CD4-positive, alpha-beta T cell (primary cell): ENCODE results near the gene NKIRAS2. TPM values are rescaled to one million over a fixed set of nuclear protein-coding genes. Genes with fewer than 3 reads are reported as not detected.

Experiments used
- ATAC-seq: fragments of 200-7000 bp; cut with Tn5 transposase; one replicate; pipeline ENCODE4 v1.10.0; 2022; ENCODE audit warnings: mild to moderate bottlenecking; ENCODE audit not compliant: poor library complexity
- CTCF ChIA-PET: fragments of 350-600 bp; sonication (Branson Sonifier 250); formaldehyde crosslinking; loops from one replicate; lab custom pipeline; 2021; ENCODE audit warnings: antibody characterized with exemption, inconsistent platforms; lab: Charles Lee
- POLR2A ChIA-PET: fragments of 350-600 bp; sonication (Branson Sonifier 250); formaldehyde crosslinking; loops from one replicate; lab custom pipeline; 2021; ENCODE audit warnings: antibody characterized with exemption, inconsistent platforms; lab: Charles Lee
- DNase-seq, 14 experiments: peaks; one replicate each; pipeline ENCODE4 v3.0.0-alpha.2; 2013 to 2020; ENCODE audit warnings: mixed read lengths in 2 of 14
- H3K27ac ChIP-seq, 2 donors: one replicate each; pipeline versions ENCODE4 v1.5.1 to v1.7.0; 2013; ENCODE audit warnings: low read length in 2 of 2, low read depth in 1 of 2, mild to moderate bottlenecking in 1 of 2
- H3K27me3 ChIP-seq, 2 experiments: 1 replicate in 1 of 2; 2 replicates in 1 of 2; pipeline versions ENCODE4 v1.6.1 to v1.7.0; 2013; ENCODE audit warnings: low read length in 2 of 2, control low read depth in 1 of 2, mild to moderate bottlenecking in 1 of 2, moderate library complexity in 1 of 2; ENCODE audit not compliant: insufficient read depth in 2 of 2, control insufficient read depth in 1 of 2
- H3K36me3 ChIP-seq: one replicate; pipeline ENCODE4 v1.6.1; 2013; ENCODE audit warnings: low read length, control low read depth; ENCODE audit not compliant: insufficient read depth
- H3K4me1 ChIP-seq: one replicate; pipeline ENCODE4 v1.6.1; 2013; ENCODE audit warnings: low read length, control low read depth; ENCODE audit not compliant: insufficient read depth
- H3K4me3 ChIP-seq: one replicate; pipeline ENCODE4 v1.5.1; 2013; ENCODE audit warnings: mild to moderate bottlenecking, low read length, moderate library complexity
- H3K9me3 ChIP-seq, 2 experiments: 1 replicate in 1 of 2; 2 replicates in 1 of 2; pipeline versions ENCODE4 v1.6.1 to v1.7.0; 2013; ENCODE audit warnings: low read length in 2 of 2, mild to moderate bottlenecking in 2 of 2, control low read depth in 1 of 2, moderate library complexity in 1 of 2; ENCODE audit not compliant: control insufficient read depth in 1 of 2, insufficient read depth in 1 of 2
- H3K27ac Mint-ChIP-seq: one replicate; pipeline ENCODE4 v1.8.0; 2020; ENCODE audit warnings: mixed read lengths
- H3K27me3 Mint-ChIP-seq: one replicate; pipeline ENCODE4 v1.8.0; 2021; ENCODE audit warnings: mixed read lengths
- H3K36me3 Mint-ChIP-seq: one replicate; pipeline ENCODE4 v1.8.0; 2021; ENCODE audit warnings: low read depth, mixed read lengths
- H3K4me1 Mint-ChIP-seq: one replicate; pipeline ENCODE4 v1.8.0; 2021; ENCODE audit warnings: low read depth, mixed read lengths
- H3K4me3 Mint-ChIP-seq: one replicate; pipeline ENCODE4 v1.8.0; 2020; ENCODE audit warnings: mild to moderate bottlenecking, mixed read lengths
- H3K9me3 Mint-ChIP-seq: one replicate; pipeline ENCODE4 v1.8.0; 2020; ENCODE audit warnings: mixed read lengths
- intact Hi-C, 2 experiments: fragments of 100-400 bp; cut with DNase I in 1 of 2; cut with micrococcal nuclease in 1 of 2; formaldehyde crosslinking; loops; one replicate each; pipeline versions ENCODE4 v1.15.1 to v1.9.0; 2023 to 2025; cut with DNase I, micrococcal nuclease
- total RNA-seq, 174 experiments: library from RNA in 2 of 174; stranded (reverse) in 2 of 174; gene quantifications; one replicate each; pipeline ENCODE4 v1.2.3 and lab custom pipeline; 2021 to 2026
- TF ChIP-seq, protein P1 (sequence below): fragments of 200-600 bp; IDR thresholded peaks from one replicate; pipeline ENCODE4 v1.8.0; 2022; ENCODE audit warnings: antibody characterized with exemption, mild to moderate bottlenecking

Gene NKIRAS2
- total RNA-seq, 2 experiments from 2014 or later: 12.5 to 12.9 TPM

DNA sequence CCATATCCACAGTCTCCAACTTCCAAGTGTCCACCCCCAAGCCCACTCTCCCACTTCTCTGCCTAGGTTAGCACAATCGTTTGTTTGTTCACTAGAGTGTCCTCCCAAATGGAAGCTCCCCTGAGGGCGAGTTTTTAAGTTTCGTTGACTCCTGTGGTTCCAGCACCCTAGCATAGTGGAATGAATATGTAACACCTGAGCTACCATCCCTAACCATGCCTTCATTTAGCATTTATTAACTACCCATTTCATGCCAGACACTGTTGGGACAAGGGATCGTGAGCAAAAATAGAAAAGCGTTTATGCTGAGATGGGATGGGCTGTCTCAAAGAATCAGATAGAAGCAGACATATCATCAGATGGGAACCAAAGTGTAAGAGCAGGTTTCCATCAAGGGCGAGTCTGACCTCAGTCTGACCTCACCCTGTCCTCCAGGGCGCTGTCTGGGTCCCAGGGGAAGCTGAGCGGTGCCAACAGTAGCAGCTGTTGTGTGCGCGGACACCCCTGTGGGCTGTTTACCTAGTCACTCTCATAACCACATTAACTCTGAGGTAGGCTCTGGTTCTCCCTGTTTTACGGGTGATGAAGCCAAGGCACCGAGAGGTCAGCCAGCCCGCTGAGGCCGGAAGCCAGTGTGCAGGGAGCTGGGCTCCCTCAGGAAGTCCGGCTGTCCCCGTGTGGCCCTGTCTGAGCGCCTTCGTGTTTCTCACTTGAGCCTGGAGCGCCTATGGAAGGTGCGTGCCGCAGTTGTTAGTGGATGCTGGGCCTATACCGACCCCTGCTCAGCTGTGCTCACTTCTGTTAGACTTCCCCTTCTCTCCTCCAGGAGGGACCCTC lies 47.1 kb upstream of the NKIRAS2 start:
- intact Hi-C loops: no loop called here
- H3K27me3 Mint-ChIP-seq: no peaks in the 10 kb centered on the region

DNA sequence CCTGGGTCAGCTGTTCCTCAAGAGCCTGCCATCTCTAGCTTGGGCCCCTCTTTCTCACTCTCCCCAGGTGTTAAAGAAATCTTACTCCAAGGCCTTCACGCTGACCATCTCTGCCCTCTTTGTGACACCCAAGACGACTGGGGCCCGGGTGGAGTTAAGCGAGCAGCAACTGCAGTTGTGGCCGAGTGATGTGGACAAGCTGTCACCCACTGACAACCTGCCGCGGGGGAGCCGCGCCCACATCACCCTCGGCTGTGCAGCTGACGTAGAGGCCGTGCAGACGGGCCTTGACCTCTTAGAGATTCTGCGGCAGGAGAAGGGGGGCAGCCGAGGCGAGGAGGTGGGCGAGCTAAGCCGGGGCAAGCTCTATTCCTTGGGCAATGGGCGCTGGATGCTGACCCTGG lies 46.5 kb upstream of the NKIRAS2 start:
- H3K27ac ChIP-seq: no peak overlapping the region
- no peaks in the 10 kb centered on the region for H3K9me3 Mint-ChIP-seq
- peaks cover 77% of the 10 kb centered on the region for H3K36me3 ChIP-seq
- no peaks in the 10 kb centered on the region for H3K27me3 ChIP-seq
- H3K4me1 ChIP-seq: peaks cover 15% of the 10 kb centered on the region
- DNase-seq (no peak), ATAC-seq (no peak)
- no peak overlapping the region for H3K4me3 Mint-ChIP-seq
- intact Hi-C loops: no loop called here
- H3K27ac Mint-ChIP-seq: peak overlapping the region; percentile 9
- H3K36me3 Mint-ChIP-seq: peaks cover 81% of the 10 kb centered on the region
- TF ChIP-seq, protein P1, sequence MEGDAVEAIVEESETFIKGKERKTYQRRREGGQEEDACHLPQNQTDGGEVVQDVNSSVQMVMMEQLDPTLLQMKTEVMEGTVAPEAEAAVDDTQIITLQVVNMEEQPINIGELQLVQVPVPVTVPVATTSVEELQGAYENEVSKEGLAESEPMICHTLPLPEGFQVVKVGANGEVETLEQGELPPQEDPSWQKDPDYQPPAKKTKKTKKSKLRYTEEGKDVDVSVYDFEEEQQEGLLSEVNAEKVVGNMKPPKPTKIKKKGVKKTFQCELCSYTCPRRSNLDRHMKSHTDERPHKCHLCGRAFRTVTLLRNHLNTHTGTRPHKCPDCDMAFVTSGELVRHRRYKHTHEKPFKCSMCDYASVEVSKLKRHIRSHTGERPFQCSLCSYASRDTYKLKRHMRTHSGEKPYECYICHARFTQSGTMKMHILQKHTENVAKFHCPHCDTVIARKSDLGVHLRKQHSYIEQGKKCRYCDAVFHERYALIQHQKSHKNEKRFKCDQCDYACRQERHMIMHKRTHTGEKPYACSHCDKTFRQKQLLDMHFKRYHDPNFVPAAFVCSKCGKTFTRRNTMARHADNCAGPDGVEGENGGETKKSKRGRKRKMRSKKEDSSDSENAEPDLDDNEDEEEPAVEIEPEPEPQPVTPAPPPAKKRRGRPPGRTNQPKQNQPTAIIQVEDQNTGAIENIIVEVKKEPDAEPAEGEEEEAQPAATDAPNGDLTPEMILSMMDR: no peak
- no peak overlapping the region for H3K4me3 ChIP-seq
- POLR2A ChIA-PET: no interaction called here
- H3K9me3 ChIP-seq: no peaks in the 10 kb centered on the region
- CTCF ChIA-PET: no interaction called here
- no peaks in the 10 kb centered on the region for H3K27me3 Mint-ChIP-seq
- H3K4me1 Mint-ChIP-seq: peaks cover 20% of the 10 kb centered on the region

More for the DNA sequence above, 47.1 kb upstream of the NKIRAS2 start:
- H3K27ac ChIP-seq: no peak overlapping the region
- POLR2A ChIA-PET: interaction anchor here (1.1 kb wide), 1 partner anchor 53 kb away, joined by 3 read pairs; no protein-coding TSS in a partner anchor
- CTCF ChIA-PET: interaction anchor here (1.2 kb wide), 1 partner anchor 10 kb away, joined by 3 read pairs; no protein-coding TSS in a partner anchor
- TF ChIP-seq, protein P1: no peak
- peaks cover 25% of the 10 kb centered on the region for H3K4me1 Mint-ChIP-seq
- no peak overlapping the region for H3K4me3 Mint-ChIP-seq
- H3K36me3 ChIP-seq: peaks cover 74% of the 10 kb centered on the region
- peaks cover 79% of the 10 kb centered on the region for H3K36me3 Mint-ChIP-seq
- ATAC-seq (peak; percentile 25), DNase-seq (no peak)
- peak overlapping the region; percentile 25 for H3K27ac Mint-ChIP-seq
- H3K9me3 Mint-ChIP-seq: no peaks in the 10 kb centered on the region
- H3K27me3 ChIP-seq: no peaks in the 10 kb centered on the region
- H3K4me1 ChIP-seq: peaks cover 21% of the 10 kb centered on the region
- no peaks in the 10 kb centered on the region for H3K9me3 ChIP-seq
- no peak overlapping the region for H3K4me3 ChIP-seq

DNA sequence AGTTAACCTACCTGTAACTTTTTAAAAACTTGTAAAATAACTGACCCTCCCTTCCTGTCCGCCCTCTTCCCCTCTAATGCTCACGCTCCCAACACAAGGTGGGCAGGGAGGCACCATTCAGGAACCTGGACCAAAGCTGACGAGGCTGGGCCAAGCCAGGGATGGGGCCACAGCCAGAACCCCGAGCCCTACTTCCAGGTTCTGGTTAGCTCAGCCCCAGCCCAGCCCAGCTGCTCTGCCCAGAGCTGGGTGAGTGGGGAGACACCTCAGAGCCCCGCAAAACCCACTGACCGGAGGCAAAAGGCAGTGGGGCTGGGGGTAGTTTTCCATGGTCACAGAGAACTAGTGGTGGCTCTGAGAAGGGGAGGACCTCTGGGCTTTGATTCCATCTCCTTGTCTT lies 45.9 kb upstream of the NKIRAS2 start:
- no peak overlapping the region for H3K4me3 Mint-ChIP-seq
- TF ChIP-seq, protein P1: no peak
- Histone ChIP-seq H3K9me3 (no peaks in the 10 kb centered on the region), H3K27ac (no peak overlapping the region), H3K4me1 (peaks cover 10% of the 10 kb centered on the region), H3K27me3 (no peaks in the 10 kb centered on the region), H3K36me3 (peaks cover 77% of the 10 kb centered on the region), H3K4me3 (no peak overlapping the region)
- peaks cover 82% of the 10 kb centered on the region for H3K36me3 Mint-ChIP-seq
- ATAC-seq (no peak), DNase-seq (no peak)
- POLR2A ChIA-PET: no interaction called here
- H3K9me3 Mint-ChIP-seq: no peaks in the 10 kb centered on the region
- peak overlapping the region; percentile 14 for H3K27ac Mint-ChIP-seq
- peaks cover 20% of the 10 kb centered on the region for H3K4me1 Mint-ChIP-seq
- CTCF ChIA-PET: no interaction called here
- no peaks in the 10 kb centered on the region for H3K27me3 Mint-ChIP-seq
- intact Hi-C loops: no loop called here
